ENCODE data around the gene SPNS2. TPM values are rescaled to one million over a fixed set of nuclear protein-coding genes. Genes with fewer than 3 reads are reported as not detected.

The SPNS2 gene
- total and polyA plus RNA-seq, 3 donors from 2014 or later, result 6.7 to 11.5 (median 8.0) TPM

GRCh38 chr17:4503283-4504025 is 4.8 kb downstream of the SPNS2 start:
- intact Hi-C loops (cut with DNase I; ENCODE audit: low total_unique reads), result no loop called here
- TF ChIP-seq CTCF (IDR thresholded peaks at IDR 0.05) (no peak), POLR2A (IDR thresholded peaks at IDR 0.05) (no peak)
- no peak for DNase-seq
- WGBS, 2 donors, result 83 to 91% methylated on average over 4 of the region's 4 CpGs
- Histone ChIP-seq H3K4me3 (no peak overlapping the region), H3K9me3 (no peaks in the 10 kb centered on the region), H3K27me3 (no peaks in the 10 kb centered on the region), H3K27ac (no peak overlapping the region), H3K36me3 (ENCODE audit: low read depth, missing control alignments) (no peaks in the 10 kb centered on the region), H3K4me1 (peaks cover 3% of the 10 kb centered on the region)

GRCh38 chr17:4504188-4504587 is 5.5 kb downstream of the SPNS2 start:
- H3K27me3 ChIP-seq, result no peaks in the 10 kb centered on the region
- intact Hi-C loops (cut with DNase I; ENCODE audit: low total_unique reads), result no loop called here
- H3K4me1 ChIP-seq, result peaks cover 3% of the 10 kb centered on the region
- H3K9me3 ChIP-seq, result no peaks in the 10 kb centered on the region
- no peaks in the 10 kb centered on the region for H3K36me3 ChIP-seq (ENCODE audit: low read depth, missing control alignments)
- DNase-seq, result no peak
- H3K4me3 ChIP-seq, result no peak overlapping the region
- TF ChIP-seq POLR2A (IDR thresholded peaks at IDR 0.05), result no peak
- TF ChIP-seq CTCF (IDR thresholded peaks at IDR 0.05), result no peak
- no peak overlapping the region for H3K27ac ChIP-seq
- 77 to 78% methylated on average over 3 to 5 of the region's 5 CpGs for WGBS, 2 donors

GRCh38 chr17:4505187-4505586 is 6.5 kb downstream of the SPNS2 start:
- intact Hi-C loops (cut with DNase I; ENCODE audit: low total_unique reads), result no loop called here
- TF ChIP-seq POLR2A (IDR thresholded peaks at IDR 0.05) (no peak), CTCF (IDR thresholded peaks at IDR 0.05) (no peak)
- no peak overlapping the region for H3K27ac ChIP-seq
- no peak overlapping the region for H3K4me3 ChIP-seq
- H3K27me3 ChIP-seq, result no peaks in the 10 kb centered on the region
- H3K9me3 ChIP-seq, result no peaks in the 10 kb centered on the region
- H3K36me3 ChIP-seq (ENCODE audit: low read depth, missing control alignments), result no peaks in the 10 kb centered on the region
- peaks cover 9% of the 10 kb centered on the region for H3K4me1 ChIP-seq
- WGBS, 2 donors, result 91 to 100% methylated on average over 1 to 5 of the region's 5 CpGs
- DNase-seq, result no peak

GRCh38 chr17:4506175-4506813 is 7.6 kb downstream of the SPNS2 start:
- H3K27me3 ChIP-seq, result no peaks in the 10 kb centered on the region
- 82 to 92% methylated on average over 5 to 10 of the region's 13 CpGs for WGBS, 2 donors
- TF ChIP-seq POLR2A (IDR thresholded peaks at IDR 0.05) (no peak), CTCF (IDR thresholded peaks at IDR 0.05) (no peak)
- DNase-seq, result no peak
- no peaks in the 10 kb centered on the region for H3K36me3 ChIP-seq (ENCODE audit: low read depth, missing control alignments)
- H3K4me1 ChIP-seq, result peaks cover 9% of the 10 kb centered on the region
- intact Hi-C loops (cut with DNase I; ENCODE audit: low total_unique reads), result no loop called here
- no peak overlapping the region for H3K4me3 ChIP-seq
- no peaks in the 10 kb centered on the region for H3K9me3 ChIP-seq
- no peak overlapping the region for H3K27ac ChIP-seq
